Islet of Langerhans (tissue), 1 donor: ENCODE measurements around the gene CFTR.
"Not testable (repeated sequence)": the region's sequence is repeated elsewhere in the genome, so short reads cannot be mapped to it uniquely, and the experiment has no call there.

ENCODE experiments used
- FAIRE-seq: peaks from one replicate; lab custom pipeline; 2011; peaks lifted over from hg19 to GRCh38; lab: Jason Lieb, UNC

Gene CFTR

GRCh38 chr7:117688126-117688525 lies 208.3 kb downstream of the CFTR start:
- no peak for FAIRE-seq

GRCh38 chr7:117689406-117689805 lies 209.6 kb downstream of the CFTR start:
- FAIRE-seq: no peak

- no peak for FAIRE-seq
Observed at GRCh38 chr7:117690147-117690546, 210.3 kb downstream of the CFTR start.

GRCh38 chr7:117692338-117692737 lies 212.5 kb downstream of the CFTR start:
- no peak for FAIRE-seq

- no peak for FAIRE-seq
Observed at GRCh38 chr7:117698018-117698417, 218.2 kb downstream of the CFTR start.

GRCh38 chr7:117704063-117704462 lies 224.2 kb downstream of the CFTR start:
- FAIRE-seq: no peak

GRCh38 chr7:117705630-117706029 lies 225.8 kb downstream of the CFTR start:
- no peak for FAIRE-seq

GRCh38 chr7:117706210-117706609 lies 226.4 kb downstream of the CFTR start:
- FAIRE-seq: no peak

GRCh38 chr7:117707080-117707479 lies 227.3 kb downstream of the CFTR start:
- FAIRE-seq: no peak

- not testable (repeated sequence) for FAIRE-seq
Observed at GRCh38 chr7:117708173-117708572, 228.3 kb downstream of the CFTR start.

- FAIRE-seq: no peak
Observed at GRCh38 chr7:117711556-117711955, 231.7 kb downstream of the CFTR start.

GRCh38 chr7:117715784-117716445 lies 236.1 kb downstream of the CFTR start:
- peak; percentile 45 for FAIRE-seq

GRCh38 chr7:117716707-117717299 lies 237.0 kb downstream of the CFTR start:
- peak; percentile 68 for FAIRE-seq

- FAIRE-seq: no peak
Observed at GRCh38 chr7:117717357-117717756, 237.5 kb downstream of the CFTR start.
